ENCODE results near the gene SH2D7.

The SH2D7 gene

GRCh38 chr15:78129751-78130287 lies 37.5 kb downstream of the SH2D7 start:
- no peak for TF ChIP-seq CTCF (IDR thresholded peaks at IDR 0.05; ENCODE audit: low read depth, low read length, missing control alignments)
- no peak for DNase-seq (ENCODE audit: low read depth)
- no peak overlapping the region for H3K4me3 ChIP-seq (ENCODE audit: low read depth, low read length)
- in situ Hi-C loops (cut with HindIII; ENCODE audit: low sequenced_read_pairs), result no loop called here

GRCh38 chr15:78130466-78131294 lies 38.3 kb downstream of the SH2D7 start:
- in situ Hi-C loops (cut with HindIII; ENCODE audit: low sequenced_read_pairs), result no loop called here
- no peak for DNase-seq (ENCODE audit: low read depth)
- H3K4me3 ChIP-seq (ENCODE audit: low read depth, low read length), result peak overlapping the region; percentile 67
- TF ChIP-seq CTCF (IDR thresholded peaks at IDR 0.05; ENCODE audit: low read depth, low read length, missing control alignments), result no peak

- in situ Hi-C loops (cut with HindIII; ENCODE audit: low sequenced_read_pairs), result no loop called here
- H3K4me3 ChIP-seq (ENCODE audit: low read depth, low read length), result peak within 1 kb of the TSS; percentile 67
- TF ChIP-seq CTCF (IDR thresholded peaks at IDR 0.05; ENCODE audit: low read depth, low read length, missing control alignments), result peak; percentile 47
- DNase-seq (ENCODE audit: low read depth), result peak; percentile 8
These were observed 39.1 kb downstream of the SH2D7 start, which contains the start of gene CIB2 for GRCh38 chr15:78131295-78132061. CIB2 (minus strand) TSS chr15:78131445; CDS start chr15:78131215, 230 bp downstream.

- no peak for TF ChIP-seq CTCF (IDR thresholded peaks at IDR 0.05; ENCODE audit: low read depth, low read length, missing control alignments)
- in situ Hi-C loops (cut with HindIII; ENCODE audit: low sequenced_read_pairs), result no loop called here
- DNase-seq (ENCODE audit: low read depth), result no peak
- no peak overlapping the region for H3K4me3 ChIP-seq (ENCODE audit: low read depth, low read length)
These were observed 41.4 kb downstream of the SH2D7 start for GRCh38 chr15:78133801-78134200.

- no peak for TF ChIP-seq CTCF (IDR thresholded peaks at IDR 0.05; ENCODE audit: low read depth, low read length, missing control alignments)
- no peak overlapping the region for H3K4me3 ChIP-seq (ENCODE audit: low read depth, low read length)
- no peak for DNase-seq (ENCODE audit: low read depth)
- in situ Hi-C loops (cut with HindIII; ENCODE audit: low sequenced_read_pairs), result no loop called here
These were observed 47.2 kb downstream of the SH2D7 start for GRCh38 chr15:78139578-78139977.

GRCh38 chr15:78140292-78140691 lies 47.9 kb downstream of the SH2D7 start:
- in situ Hi-C loops (cut with HindIII; ENCODE audit: low sequenced_read_pairs), result no loop called here
- DNase-seq (ENCODE audit: low read depth), result no peak
- H3K4me3 ChIP-seq (ENCODE audit: low read depth, low read length), result no peak overlapping the region
- no peak for TF ChIP-seq CTCF (IDR thresholded peaks at IDR 0.05; ENCODE audit: low read depth, low read length, missing control alignments)

Data from astrocyte of the cerebellum (primary cell).